HFF-Myc (cell line): Measurements from ENCODE around the gene FBXO4.

Source experiments
- DNase-seq: peaks from one replicate; pipeline ENCODE4 v3.0.0-alpha.2; 2011; ENCODE audit warnings: low read depth; ENCODE audit errors: extremely low read depth
- H3K4me3 ChIP-seq: replicated peaks from 2 replicates; pipeline ENCODE4 v1.5.1; 2011; ENCODE audit warnings: low read depth, mild to moderate bottlenecking, control low read depth, low read length
- TF ChIP-seq, protein P1 (sequence below): IDR thresholded peaks from 2 replicates; pipeline ENCODE4 v1.5.1; 2012; ENCODE audit warnings: mild to moderate bottlenecking, low read depth, low read length, control low read depth; ENCODE audit errors: missing control alignments

Gene FBXO4

GRCh38 chr5:41921166-41921565 lies 3.9 kb upstream of the FBXO4 start:
- DNase-seq: no peak
- no peak overlapping the region for H3K4me3 ChIP-seq
- TF ChIP-seq, protein P1, sequence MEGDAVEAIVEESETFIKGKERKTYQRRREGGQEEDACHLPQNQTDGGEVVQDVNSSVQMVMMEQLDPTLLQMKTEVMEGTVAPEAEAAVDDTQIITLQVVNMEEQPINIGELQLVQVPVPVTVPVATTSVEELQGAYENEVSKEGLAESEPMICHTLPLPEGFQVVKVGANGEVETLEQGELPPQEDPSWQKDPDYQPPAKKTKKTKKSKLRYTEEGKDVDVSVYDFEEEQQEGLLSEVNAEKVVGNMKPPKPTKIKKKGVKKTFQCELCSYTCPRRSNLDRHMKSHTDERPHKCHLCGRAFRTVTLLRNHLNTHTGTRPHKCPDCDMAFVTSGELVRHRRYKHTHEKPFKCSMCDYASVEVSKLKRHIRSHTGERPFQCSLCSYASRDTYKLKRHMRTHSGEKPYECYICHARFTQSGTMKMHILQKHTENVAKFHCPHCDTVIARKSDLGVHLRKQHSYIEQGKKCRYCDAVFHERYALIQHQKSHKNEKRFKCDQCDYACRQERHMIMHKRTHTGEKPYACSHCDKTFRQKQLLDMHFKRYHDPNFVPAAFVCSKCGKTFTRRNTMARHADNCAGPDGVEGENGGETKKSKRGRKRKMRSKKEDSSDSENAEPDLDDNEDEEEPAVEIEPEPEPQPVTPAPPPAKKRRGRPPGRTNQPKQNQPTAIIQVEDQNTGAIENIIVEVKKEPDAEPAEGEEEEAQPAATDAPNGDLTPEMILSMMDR: no peak

DNA sequence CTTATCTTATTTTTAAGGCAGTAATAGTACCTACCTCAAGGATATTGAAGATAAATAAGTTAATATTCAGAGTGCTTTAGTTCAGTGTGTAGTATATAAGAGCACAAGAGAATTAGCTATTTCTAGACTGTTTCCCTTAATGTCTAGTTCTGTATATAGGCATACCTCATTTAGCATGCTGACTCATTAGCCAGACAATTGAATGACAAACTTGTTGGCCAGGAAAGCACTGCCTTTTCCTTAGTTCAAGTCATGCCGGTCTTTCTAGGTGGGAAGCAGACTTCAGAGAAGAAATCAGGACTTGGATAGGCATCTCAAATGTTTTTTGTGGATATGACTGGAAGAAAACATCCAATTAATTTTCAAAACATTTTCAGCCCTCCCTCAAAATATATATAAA lies 3.2 kb upstream of the FBXO4 start:
- no peak overlapping the region for H3K4me3 ChIP-seq
- no peak for DNase-seq
- TF ChIP-seq, protein P1: no peak

- no peak for DNase-seq
- H3K4me3 ChIP-seq: peak overlapping the region; percentile 69
- TF ChIP-seq, protein P1: no peak
These were observed 582 bp upstream of the FBXO4 start for GRCh38 chr5:41924526-41924871.

DNA sequence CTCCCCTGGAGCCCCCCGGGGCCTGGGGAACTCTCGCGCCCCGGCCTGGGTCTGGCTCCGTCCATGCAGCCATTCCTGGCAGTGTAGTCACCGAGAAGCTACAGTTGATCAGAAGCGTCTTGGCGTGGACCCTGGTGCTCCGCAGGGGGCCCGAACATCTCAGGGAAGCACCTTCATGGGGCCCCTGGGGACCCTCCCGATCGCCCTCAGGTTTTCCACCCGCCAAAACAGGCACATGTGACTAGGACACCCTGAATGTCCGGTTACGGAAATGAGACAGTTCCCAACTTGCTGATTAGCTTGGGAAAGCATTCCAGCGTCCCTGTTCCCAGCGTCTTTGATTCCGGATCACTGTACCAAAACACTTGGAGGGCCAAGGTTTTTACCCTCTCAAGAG lies 472 bp downstream of the FBXO4 start:
- H3K4me3 ChIP-seq: peak overlapping the region; percentile 69
- TF ChIP-seq, protein P1: no peak
- DNase-seq: no peak

DNA sequence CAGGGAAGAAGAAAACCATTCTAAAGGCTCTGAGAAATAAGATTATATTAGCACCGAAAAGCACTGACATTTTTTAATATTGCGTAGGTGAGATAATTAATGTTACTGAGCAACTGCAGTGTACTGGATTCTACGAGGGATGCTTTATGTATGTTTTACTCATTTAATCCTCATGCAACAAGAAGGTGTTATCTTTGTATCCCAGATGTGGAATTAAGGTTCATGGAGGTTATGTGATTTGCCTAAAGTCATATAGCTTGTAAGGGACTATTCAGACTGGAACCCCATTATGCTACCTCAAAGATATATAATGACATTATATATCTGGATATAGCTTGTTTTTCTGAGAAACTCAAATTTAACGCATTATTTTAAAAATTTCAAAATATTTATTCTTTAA lies 2.5 kb downstream of the FBXO4 start:
- no peak for DNase-seq
- H3K4me3 ChIP-seq: no peak overlapping the region
- TF ChIP-seq, protein P1: no peak

DNA sequence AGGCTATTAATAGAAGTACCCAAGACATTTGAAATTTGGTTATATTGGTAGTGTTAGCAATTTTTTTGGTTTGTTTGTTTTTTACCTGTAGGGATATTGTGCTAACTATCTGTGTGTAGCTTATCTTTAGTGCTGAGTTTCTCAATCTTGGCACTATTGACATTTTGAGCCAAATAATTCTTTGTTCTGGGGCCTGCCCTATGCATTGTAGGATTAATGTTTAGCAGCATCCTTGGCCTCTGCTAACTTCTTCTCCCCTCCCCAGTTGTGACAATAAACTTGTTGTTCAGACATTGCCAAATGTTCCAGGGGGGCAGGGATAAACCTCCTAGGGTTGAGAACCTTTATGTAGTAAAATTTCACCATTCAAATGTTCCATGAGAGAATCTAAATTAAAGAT lies 4.0 kb downstream of the FBXO4 start:
- TF ChIP-seq, protein P1: no peak
- no peak overlapping the region for H3K4me3 ChIP-seq
- DNase-seq: no peak

- TF ChIP-seq, protein P1: no peak
- no peak for DNase-seq
- H3K4me3 ChIP-seq: no peak overlapping the region
These were observed 7.7 kb downstream of the FBXO4 start for GRCh38 chr5:41932770-41933169.
